Measurements from ENCODE around the gene GJC1. TPM values are rescaled to one million over a fixed set of nuclear protein-coding genes. Genes with fewer than 3 reads are reported as not detected.
"Not testable (repeated sequence)": the region's sequence is repeated elsewhere in the genome, so short reads cannot be mapped to it uniquely, and the experiment has no call there.

Gene GJC1
- total and polyA plus RNA-seq, 9 donors, result 1.3 to 18.4 (median 4.3) TPM

DNA sequence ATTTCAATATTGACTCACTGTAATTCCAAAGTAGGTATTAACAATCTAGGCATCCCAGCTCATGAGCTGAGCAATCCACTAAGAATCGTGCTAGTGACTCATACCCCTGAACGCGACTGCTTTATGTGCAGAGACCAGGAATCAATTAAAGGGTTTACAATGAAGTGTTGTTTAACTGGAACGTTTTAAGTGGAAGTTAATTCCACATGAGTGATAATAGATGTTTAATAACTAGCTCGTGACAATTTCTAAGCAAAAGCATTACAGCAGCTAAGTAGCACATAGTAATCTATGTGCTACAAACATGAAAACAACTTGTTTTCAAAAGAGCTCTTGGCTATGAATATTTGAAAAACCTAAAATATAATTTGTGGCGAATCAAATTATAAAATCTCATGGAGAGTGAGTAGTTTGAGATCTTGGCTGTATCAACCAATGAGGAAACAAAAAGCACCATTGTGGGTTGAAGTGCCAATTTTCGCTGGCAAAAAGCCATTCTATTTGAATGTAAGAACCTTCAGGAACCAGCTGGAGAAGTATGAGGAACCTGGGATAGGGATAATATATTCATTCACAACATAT, 9.4 kb downstream of the GJC1 start:
- no peak overlapping the region for H3K4me3 ChIP-seq
- DNase-seq, result no peak
- no peaks in the 10 kb centered on the region for H3K36me3 ChIP-seq
- TF ChIP-seq POLR2A (IDR thresholded peaks at IDR 0.05) (no peak), EP300 (IDR thresholded peaks at IDR 0.05) (no peak)
- TF ChIP-seq, protein P1, sequence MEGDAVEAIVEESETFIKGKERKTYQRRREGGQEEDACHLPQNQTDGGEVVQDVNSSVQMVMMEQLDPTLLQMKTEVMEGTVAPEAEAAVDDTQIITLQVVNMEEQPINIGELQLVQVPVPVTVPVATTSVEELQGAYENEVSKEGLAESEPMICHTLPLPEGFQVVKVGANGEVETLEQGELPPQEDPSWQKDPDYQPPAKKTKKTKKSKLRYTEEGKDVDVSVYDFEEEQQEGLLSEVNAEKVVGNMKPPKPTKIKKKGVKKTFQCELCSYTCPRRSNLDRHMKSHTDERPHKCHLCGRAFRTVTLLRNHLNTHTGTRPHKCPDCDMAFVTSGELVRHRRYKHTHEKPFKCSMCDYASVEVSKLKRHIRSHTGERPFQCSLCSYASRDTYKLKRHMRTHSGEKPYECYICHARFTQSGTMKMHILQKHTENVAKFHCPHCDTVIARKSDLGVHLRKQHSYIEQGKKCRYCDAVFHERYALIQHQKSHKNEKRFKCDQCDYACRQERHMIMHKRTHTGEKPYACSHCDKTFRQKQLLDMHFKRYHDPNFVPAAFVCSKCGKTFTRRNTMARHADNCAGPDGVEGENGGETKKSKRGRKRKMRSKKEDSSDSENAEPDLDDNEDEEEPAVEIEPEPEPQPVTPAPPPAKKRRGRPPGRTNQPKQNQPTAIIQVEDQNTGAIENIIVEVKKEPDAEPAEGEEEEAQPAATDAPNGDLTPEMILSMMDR (IDR thresholded peaks at IDR 0.05), result no peak
- no peaks in the 10 kb centered on the region for H3K4me1 ChIP-seq (ENCODE audit: insufficient read depth)
- intact Hi-C loops (cut with DNase I), result no loop called here
- H3K9me3 ChIP-seq, result no peaks in the 10 kb centered on the region
- no peaks in the 10 kb centered on the region for H3K27me3 ChIP-seq
- no peak overlapping the region for H3K27ac ChIP-seq
- 41 to 59% (median 52%) methylated on average over 7 of the region's 7 CpGs for WGBS, 3 donors

DNA sequence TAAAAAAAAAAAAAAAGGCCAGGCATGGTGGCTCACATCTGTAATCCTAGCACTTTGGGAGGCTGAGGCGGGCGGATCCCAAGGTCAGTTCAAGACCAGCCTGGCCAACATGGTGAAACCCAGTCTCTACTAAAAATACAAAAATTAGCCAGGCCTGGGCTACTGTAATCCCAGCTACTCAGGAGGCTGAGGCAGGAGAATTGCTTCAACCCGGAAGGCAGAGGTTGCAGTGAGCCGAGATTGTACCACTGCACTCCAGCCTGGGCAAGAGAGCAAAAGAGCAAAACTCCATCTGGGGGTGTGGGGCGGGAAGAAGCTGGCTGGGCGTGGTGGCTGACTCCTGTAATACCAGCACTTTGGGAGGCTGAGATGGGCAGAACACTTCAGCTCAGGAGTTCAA, 11.6 kb downstream of the GJC1 start:
- intact Hi-C loops (cut with DNase I); H3K27me3 ChIP-seq; H3K9me3 ChIP-seq; H3K27ac ChIP-seq; H3K4me1 ChIP-seq (ENCODE audit: insufficient read depth); H3K4me3 ChIP-seq; DNase-seq; H3K36me3 ChIP-seq: not testable (repeated sequence)
- WGBS, 3 donors, result 88 to 91% (median 91%) methylated on average over 6 of the region's 6 CpGs

DNA sequence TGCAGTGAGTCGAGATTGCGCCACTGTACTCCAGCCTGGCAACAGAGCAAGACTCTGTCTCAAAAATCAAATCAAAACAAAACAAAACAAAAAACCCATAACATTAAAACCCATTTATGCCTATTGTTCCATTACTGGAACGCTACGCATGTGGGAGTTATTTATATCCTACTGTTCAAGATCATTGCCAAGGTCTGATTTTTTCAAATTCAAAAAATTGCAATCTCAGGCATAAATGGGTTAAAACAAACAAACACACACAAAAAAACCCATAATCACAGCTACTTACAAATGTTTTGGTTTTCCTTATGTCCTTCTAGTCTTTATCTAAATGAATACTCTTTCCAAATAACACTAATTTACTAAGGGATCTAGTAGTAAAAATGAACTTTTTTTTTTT, 17.8 kb downstream of the GJC1 start:
- WGBS, 3 donors, result 17 to 30% (median 25%) methylated on average over 4 of the region's 4 CpGs
- peaks cover 2% of the 10 kb centered on the region for H3K4me1 ChIP-seq (ENCODE audit: insufficient read depth)
- no peaks in the 10 kb centered on the region for H3K27me3 ChIP-seq
- no peaks in the 10 kb centered on the region for H3K9me3 ChIP-seq
- TF ChIP-seq EP300 (IDR thresholded peaks at IDR 0.05), result no peak
- TF ChIP-seq, protein P1 (IDR thresholded peaks at IDR 0.05), result no peak
- no peak for TF ChIP-seq POLR2A (IDR thresholded peaks at IDR 0.05)
- no peaks in the 10 kb centered on the region for H3K36me3 ChIP-seq
- no peak overlapping the region for H3K4me3 ChIP-seq
- intact Hi-C loops (cut with DNase I), result no loop called here
- DNase-seq, result no peak
- no peak overlapping the region for H3K27ac ChIP-seq

DNA sequence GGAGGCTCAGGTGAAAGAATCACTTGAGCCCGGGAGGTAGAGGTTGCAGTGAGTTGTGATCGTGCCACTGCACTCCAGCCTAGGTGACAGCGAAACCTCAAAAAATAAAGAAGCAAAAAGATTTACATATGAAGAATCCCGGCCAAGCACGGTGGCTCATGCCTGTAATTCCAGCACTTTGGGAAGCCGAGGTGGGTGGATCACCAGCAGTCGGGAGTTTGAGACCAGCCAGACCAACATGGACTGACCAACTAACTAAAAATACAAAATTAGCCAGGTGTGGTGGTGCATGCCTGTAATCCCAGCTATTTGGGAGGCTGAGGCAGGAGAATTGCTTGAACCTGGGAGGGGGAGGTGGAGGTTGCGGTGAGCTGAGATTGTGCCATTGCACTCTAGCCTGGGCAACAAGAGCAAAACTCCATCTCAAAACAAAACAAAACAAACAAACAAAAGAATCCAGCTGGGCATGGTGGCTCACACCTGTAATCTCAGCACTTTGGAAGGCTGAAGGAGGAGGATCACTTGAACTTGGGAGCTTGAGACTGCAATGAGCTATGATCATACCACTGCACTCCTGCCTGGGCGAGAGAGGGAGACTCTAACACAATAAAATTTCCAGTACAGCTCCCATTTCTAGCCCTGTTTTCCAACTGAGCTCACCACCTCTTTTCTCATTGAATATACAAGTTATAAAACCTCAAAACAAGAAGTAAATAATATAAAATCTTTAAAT, 21.3 kb downstream of the GJC1 start:
- H3K4me1 ChIP-seq (ENCODE audit: insufficient read depth); H3K4me3 ChIP-seq; H3K27ac ChIP-seq; H3K9me3 ChIP-seq; intact Hi-C loops (cut with DNase I); H3K36me3 ChIP-seq; DNase-seq; H3K27me3 ChIP-seq: not testable (repeated sequence)
- WGBS, 3 donors, result 89 to 96% (median 95%) methylated on average over 9 of the region's 9 CpGs

DNA sequence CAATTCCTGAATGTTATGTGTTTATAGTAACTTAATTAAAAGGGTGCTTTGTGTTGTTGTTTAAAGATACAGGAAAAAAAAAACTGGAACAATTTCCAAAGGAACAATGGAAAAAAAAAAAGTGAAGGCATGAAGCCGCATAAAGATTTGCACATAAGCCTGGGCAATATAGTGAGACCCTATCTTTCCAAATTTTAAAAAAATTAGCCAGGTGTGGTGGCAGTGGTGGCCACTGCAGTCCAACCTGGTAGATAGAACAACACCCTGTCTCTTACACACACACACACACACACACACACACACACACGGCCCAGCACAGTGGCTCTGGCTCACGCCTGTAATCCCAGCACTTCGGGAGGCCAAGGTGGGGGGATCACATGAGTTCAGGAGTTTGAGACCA, 21.9 kb downstream of the GJC1 start:
- 73 to 89% (median 81%) methylated on average over 4 of the region's 4 CpGs for WGBS, 3 donors
- TF ChIP-seq POLR2A (IDR thresholded peaks at IDR 0.05) (no peak), EP300 (IDR thresholded peaks at IDR 0.05) (no peak)
- TF ChIP-seq, protein P1 (IDR thresholded peaks at IDR 0.05), result no peak
- no peaks in the 10 kb centered on the region for H3K36me3 ChIP-seq
- H3K27me3 ChIP-seq, result no peaks in the 10 kb centered on the region
- intact Hi-C loops (cut with DNase I), result no loop called here
- DNase-seq, result no peak
- no peak overlapping the region for H3K27ac ChIP-seq
- H3K9me3 ChIP-seq, result no peaks in the 10 kb centered on the region
- no peak overlapping the region for H3K4me3 ChIP-seq
- peaks cover 2% of the 10 kb centered on the region for H3K4me1 ChIP-seq (ENCODE audit: insufficient read depth)

Measured in ovary (tissue), 9 donors.